ENCODE results near the gene PTPRR. TPM values are rescaled to one million over a fixed set of nuclear protein-coding genes. Genes with fewer than 3 reads are reported as not detected.

PTPRR gene
- total and polyA plus RNA-seq, 10 donors, result 0.41 to 2.7 (median 1.5) TPM

DNA sequence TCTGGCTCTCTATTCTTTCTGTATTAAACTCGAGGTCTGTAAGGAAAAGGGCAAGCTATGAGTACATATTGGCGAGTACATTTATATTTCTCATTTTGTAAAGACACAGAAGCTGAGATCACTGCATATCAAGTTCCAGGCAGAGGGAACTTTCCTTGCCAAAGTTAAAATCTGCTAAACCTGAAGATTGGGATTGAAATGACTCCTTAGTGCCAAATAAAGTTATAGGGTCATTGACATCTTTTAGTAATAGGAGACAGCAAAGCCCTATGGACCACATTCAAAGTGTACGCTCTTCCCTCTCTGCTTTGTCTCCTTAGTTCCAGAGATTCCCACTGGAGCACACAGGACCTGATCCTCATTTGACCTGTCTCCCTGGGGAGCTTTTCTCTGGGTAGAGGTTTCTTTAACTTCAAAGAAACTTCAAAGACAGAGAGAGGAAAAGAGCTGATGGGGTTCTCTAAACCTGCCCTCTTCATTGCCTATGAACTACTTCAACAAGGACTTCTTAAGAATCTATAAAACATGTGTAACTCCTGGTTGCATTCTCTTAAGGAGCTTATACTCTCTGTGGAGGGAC is 42.6 kb upstream of the PTPRR start:
- Histone ChIP-seq H3K4me1 (no peaks in the 10 kb centered on the region), H3K27me3 (replicated peaks in 1 of 7) (no peaks in the 10 kb centered on the region), H3K9me3 (peaks cover 0 to 9% (median 2%) of the 10 kb centered on the region in 8 donors), H3K27ac (no peak overlapping the region), H3K4me3 (no peak overlapping the region), H3K36me3 (no peaks in the 10 kb centered on the region)
- 75 to 88% (median 85%) methylated on average over 3 of the region's 3 CpGs for WGBS, 5 donors
- TF ChIP-seq POLR2A (IDR thresholded peaks at IDR 0.05), result no peak
- TF ChIP-seq CTCF (IDR thresholded peaks at IDR 0.05 in 8 of 11, conservative IDR thresholded peaks at IDR 0.05 in 3 of 11), result no peak
- no peak for TF ChIP-seq POLR2AphosphoS5 (IDR thresholded peaks at IDR 0.05)
- DNase-seq, result no peak
- intact Hi-C loops (cut with DNase I; ENCODE audit: low total_unique reads), result no loop called here

GRCh38 chr12:70962226-70962794 is 41.8 kb upstream of the PTPRR start:
- 35 to 50% (median 36%) methylated on average over 2 of the region's 2 CpGs for WGBS, 5 donors
- DNase-seq, result no peak
- TF ChIP-seq POLR2A (IDR thresholded peaks at IDR 0.05) (no peak), CTCF (IDR thresholded peaks at IDR 0.05 in 8 of 11, conservative IDR thresholded peaks at IDR 0.05 in 3 of 11) (no peak), POLR2AphosphoS5 (IDR thresholded peaks at IDR 0.05) (no peak)
- intact Hi-C loops (cut with DNase I; ENCODE audit: low total_unique reads), result no loop called here
- H3K4me1 ChIP-seq, result no peaks in the 10 kb centered on the region
- H3K27me3 ChIP-seq (replicated peaks in 1 of 7), result no peaks in the 10 kb centered on the region
- H3K9me3 ChIP-seq, result peaks cover 0 to 14% (median 2%) of the 10 kb centered on the region in 8 donors
- no peaks in the 10 kb centered on the region for H3K36me3 ChIP-seq
- H3K4me3 ChIP-seq, result no peak overlapping the region
- no peak overlapping the region for H3K27ac ChIP-seq

DNA sequence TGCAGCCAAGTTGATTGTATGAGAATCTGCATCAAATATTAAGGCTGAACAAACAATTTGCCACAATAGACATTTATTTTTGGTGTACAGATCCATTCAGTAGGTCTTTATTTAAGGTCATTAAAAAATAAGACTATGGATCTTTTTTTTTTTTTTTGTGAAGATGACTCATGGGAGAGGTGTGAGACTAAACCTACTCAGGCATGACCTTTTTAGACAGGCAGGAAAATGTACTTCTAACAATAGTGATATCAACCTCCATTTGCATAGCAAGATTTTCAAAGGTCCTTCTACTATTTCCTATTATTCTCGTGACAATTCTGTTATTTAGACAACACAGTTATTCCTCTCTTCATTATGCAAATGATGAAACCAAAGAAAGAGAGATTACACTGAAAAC is 39.9 kb upstream of the PTPRR start:
- WGBS, 5 donors, result 46 to 59% (median 52%) methylated on average over 1 of the region's 1 CpG
- peaks cover 0 to 14% (median 2%) of the 10 kb centered on the region in 8 donors for H3K9me3 ChIP-seq
- DNase-seq, result no peak
- TF ChIP-seq CTCF (IDR thresholded peaks at IDR 0.05 in 8 of 11, conservative IDR thresholded peaks at IDR 0.05 in 3 of 11), result no peak
- TF ChIP-seq POLR2AphosphoS5 (IDR thresholded peaks at IDR 0.05), result no peak
- TF ChIP-seq POLR2A (IDR thresholded peaks at IDR 0.05), result no peak
- no peak overlapping the region for H3K4me3 ChIP-seq
- H3K27ac ChIP-seq, result no peak overlapping the region
- no peaks in the 10 kb centered on the region for H3K36me3 ChIP-seq
- intact Hi-C loops (cut with DNase I; ENCODE audit: low total_unique reads), result no loop called here
- no peaks in the 10 kb centered on the region for H3K4me1 ChIP-seq
- no peaks in the 10 kb centered on the region for H3K27me3 ChIP-seq (replicated peaks in 1 of 7)

DNA sequence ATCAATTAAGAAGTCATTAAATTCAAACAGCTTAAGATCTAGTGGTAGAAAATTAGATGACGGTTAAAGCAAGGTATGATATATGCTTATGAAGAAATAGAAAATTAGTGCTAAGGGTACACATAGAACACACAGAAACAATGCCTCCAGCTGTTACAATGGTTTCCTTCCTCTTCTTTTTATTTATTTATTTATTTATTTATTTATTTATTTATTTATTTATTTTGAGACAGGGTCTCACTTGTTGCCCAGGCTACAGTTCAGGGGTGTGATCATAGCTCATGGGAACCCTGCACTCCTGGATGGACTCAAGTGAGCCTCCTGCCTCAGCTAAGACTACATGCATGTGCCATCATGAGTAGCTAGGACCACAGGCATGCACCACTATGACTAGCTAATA is 34.9 kb upstream of the PTPRR start:
- intact Hi-C loops (cut with DNase I; ENCODE audit: low total_unique reads), result no loop called here
- Histone ChIP-seq H3K27ac (no peak overlapping the region), H3K4me3 (no peak overlapping the region), H3K9me3 (peaks cover 0 to 14% (median 2%) of the 10 kb centered on the region in 8 donors), H3K27me3 (replicated peaks in 1 of 7) (no peaks in the 10 kb centered on the region), H3K36me3 (no peaks in the 10 kb centered on the region), H3K4me1 (no peaks in the 10 kb centered on the region)
- WGBS, 5 donors, result 85 to 95% (median 95%) methylated on average over 1 of the region's 1 CpG
- no peak for TF ChIP-seq POLR2A (IDR thresholded peaks at IDR 0.05)
- no peak for DNase-seq
